Activated T-helper 2 cell treated with anti-CD3 and anti-CD28 coated beads, Interferon-gamma antibody, Interleukin-2, Interleukin-4, amounts not matched to agents 10 μg/mL and 5 μg/mL and 100 μg/mL, durations not matched to agents 14 hours and 24 hours and 36 hours (primary cell): ENCODE measurements around the gene BSN. TPM values are rescaled to one million over a fixed set of nuclear protein-coding genes. Genes with fewer than 3 reads are reported as not detected.
"Not testable (repeated sequence)": the region's sequence is repeated elsewhere in the genome, so short reads cannot be mapped to it uniquely, and the experiment has no call there.

Experiments
- DNase-seq: peaks from one replicate; pipeline ENCODE4 v3.0.0; 2021; ENCODE audit warnings: low spot score
- H3K27ac Mint-ChIP-seq: one replicate; pipeline ENCODE4 v1.8.0; 2021; ENCODE audit warnings: mixed read lengths
- H3K27me3 Mint-ChIP-seq: one replicate; pipeline ENCODE4 v1.8.0; 2021; ENCODE audit warnings: low read depth, mixed read lengths
- H3K36me3 Mint-ChIP-seq: one replicate; pipeline ENCODE4 v1.8.0; 2021; ENCODE audit warnings: low read depth, mixed read lengths
- H3K4me1 Mint-ChIP-seq: one replicate; pipeline ENCODE4 v1.8.0; 2021; ENCODE audit warnings: low read depth, mixed read lengths
- H3K4me3 Mint-ChIP-seq: one replicate; pipeline ENCODE4 v1.8.0; 2021; ENCODE audit warnings: low read depth, mild to moderate bottlenecking, moderate library complexity, mixed read lengths
- H3K9me3 Mint-ChIP-seq: one replicate; pipeline ENCODE4 v1.8.0; 2021; ENCODE audit warnings: mixed read lengths
- intact Hi-C: fragments of 100-400 bp; cut with micrococcal nuclease; formaldehyde crosslinking; loops from one replicate; pipeline ENCODE4 v1.15.1; 2023
- total RNA-seq: library from RNA; stranded (reverse); gene quantifications from 2 replicates; pipeline ENCODE4 v1.2.3, GENCODE V29; 2022

Gene BSN
- total RNA-seq, 1 donor from 2014 or later, result 0.09 TPM

GRCh38 chr3:49553324-49553691 lies 969 bp upstream of the BSN start:
- Mint-ChIP-seq H3K4me1 (peaks cover 15% of the 10 kb centered on the region), H3K4me3 (peak overlapping the region; percentile 87), H3K27me3 (peaks cover 50% of the 10 kb centered on the region), H3K27ac (no peak overlapping the region), H3K36me3 (no peaks in the 10 kb centered on the region), H3K9me3 (no peaks in the 10 kb centered on the region)
- intact Hi-C loops, result no loop called here
- DNase-seq, result no peak

GRCh38 chr3:49554633-49555265 lies 472 bp downstream of the BSN start:
- Mint-ChIP-seq H3K27ac (no peak overlapping the region), H3K4me1 (peaks cover 20% of the 10 kb centered on the region), H3K4me3 (peak overlapping the region; percentile 61), H3K27me3 (peaks cover 53% of the 10 kb centered on the region), H3K36me3 (no peaks in the 10 kb centered on the region), H3K9me3 (no peaks in the 10 kb centered on the region)
- peak; percentile 58 for DNase-seq
- intact Hi-C loops, result loop anchor here (2.0 kb wide), 1 partner anchor 14 kb away; no protein-coding TSS in a partner anchor

DNA sequence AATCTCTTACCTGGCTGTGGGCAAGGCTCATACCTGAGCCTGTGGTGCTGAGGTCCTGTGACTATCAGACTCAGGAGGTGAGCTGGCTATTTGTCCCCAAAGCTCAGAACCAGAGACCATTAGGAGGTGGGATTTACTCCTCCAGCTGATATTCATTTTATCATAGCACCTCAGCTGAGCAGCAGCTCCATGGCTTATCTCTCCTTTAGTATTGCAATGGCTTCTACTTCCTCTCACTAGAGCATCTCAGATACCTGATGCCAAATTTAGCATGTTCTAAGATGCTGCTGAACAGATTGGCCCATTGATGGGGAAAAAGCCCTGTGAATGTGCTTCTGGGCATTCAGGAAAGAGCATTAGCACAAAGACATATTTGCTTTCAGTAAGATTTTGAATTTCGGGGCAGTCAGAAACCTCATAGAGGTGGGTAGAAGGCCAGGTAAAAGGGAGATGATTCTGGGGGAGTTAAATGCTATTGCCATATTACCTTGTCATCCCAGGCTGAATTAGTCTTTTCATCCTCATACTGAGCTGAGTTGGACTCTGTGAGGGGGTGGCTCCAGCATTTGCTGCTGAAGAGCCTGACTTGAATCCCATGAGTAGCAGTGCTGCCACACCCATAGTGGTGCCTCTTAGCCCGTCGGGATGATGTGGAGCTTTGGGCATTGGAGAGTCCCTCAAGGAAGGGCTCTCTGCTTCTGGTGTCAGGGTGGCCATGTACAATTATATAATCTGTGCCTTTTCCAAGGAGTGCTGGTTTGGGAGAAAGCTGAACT lies 2.4 kb downstream of the BSN start:
- intact Hi-C loops, result no loop called here
- Mint-ChIP-seq H3K27me3 (peaks cover 50% of the 10 kb centered on the region), H3K4me3 (no peak overlapping the region), H3K36me3 (no peaks in the 10 kb centered on the region), H3K27ac (no peak overlapping the region), H3K9me3 (no peaks in the 10 kb centered on the region), H3K4me1 (peaks cover 19% of the 10 kb centered on the region)
- DNase-seq, result no peak

- Mint-ChIP-seq H3K36me3 (no peaks in the 10 kb centered on the region), H3K9me3 (no peaks in the 10 kb centered on the region), H3K4me1 (peaks cover 5% of the 10 kb centered on the region), H3K4me3 (no peak overlapping the region), H3K27ac (no peak overlapping the region), H3K27me3 (peaks cover 24% of the 10 kb centered on the region)
- intact Hi-C loops, result no loop called here
- no peak for DNase-seq
Observed at GRCh38 chr3:49563040-49563578, 8.8 kb downstream of the BSN start.

DNA sequence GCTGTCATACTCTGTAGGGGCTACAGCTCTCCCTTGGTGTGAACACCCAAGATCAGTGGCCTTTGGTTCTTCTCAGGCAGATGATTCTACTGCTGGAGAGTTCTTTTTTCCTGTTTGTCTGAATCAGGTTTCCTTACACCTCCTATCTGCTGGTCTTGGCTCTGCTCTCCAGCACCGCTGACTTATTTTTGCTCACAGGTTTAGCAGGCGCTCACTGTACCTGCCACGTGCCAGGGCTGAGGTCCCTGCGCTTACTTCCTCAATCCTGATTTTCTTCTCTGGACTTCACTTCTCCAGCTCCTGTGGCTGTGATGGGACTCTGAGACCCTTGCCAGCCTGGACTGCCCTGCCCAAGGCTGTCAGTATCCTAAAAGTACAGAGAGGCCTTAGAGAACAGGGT lies 9.5 kb downstream of the BSN start:
- H3K36me3 Mint-ChIP-seq, result no peaks in the 10 kb centered on the region
- DNase-seq, result no peak
- peaks cover 5% of the 10 kb centered on the region for H3K4me1 Mint-ChIP-seq
- no peaks in the 10 kb centered on the region for H3K9me3 Mint-ChIP-seq
- no peak overlapping the region for H3K27ac Mint-ChIP-seq
- intact Hi-C loops, result no loop called here
- H3K27me3 Mint-ChIP-seq, result peaks cover 23% of the 10 kb centered on the region
- no peak overlapping the region for H3K4me3 Mint-ChIP-seq

DNA sequence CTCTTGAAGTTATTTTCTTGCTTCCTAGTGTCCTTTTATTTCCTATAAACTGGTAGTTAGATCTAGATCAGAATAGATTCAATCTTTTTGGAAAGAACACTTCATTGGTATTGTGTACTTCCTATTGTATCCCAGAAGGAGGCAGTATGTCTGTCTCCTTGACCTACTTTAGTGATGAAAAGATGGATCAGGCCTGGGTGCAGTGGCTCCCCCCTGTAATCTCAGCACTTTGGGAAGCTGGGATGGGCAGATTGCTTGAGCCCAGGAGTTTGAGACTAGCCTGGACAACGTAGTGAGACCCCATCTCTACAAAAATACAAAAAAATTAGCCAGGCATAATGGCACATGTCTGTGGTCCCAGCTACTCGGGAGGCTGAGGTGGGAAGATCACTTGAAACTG lies 12.0 kb downstream of the BSN start:
- H3K27ac Mint-ChIP-seq, result no peak overlapping the region
- H3K4me3 Mint-ChIP-seq, result no peak overlapping the region
- no peaks in the 10 kb centered on the region for H3K9me3 Mint-ChIP-seq
- DNase-seq, result no peak
- H3K36me3 Mint-ChIP-seq, result no peaks in the 10 kb centered on the region
- intact Hi-C loops, result no loop called here
- H3K4me1 Mint-ChIP-seq, result no peaks in the 10 kb centered on the region
- peaks cover 16% of the 10 kb centered on the region for H3K27me3 Mint-ChIP-seq

- no peak overlapping the region for H3K27ac Mint-ChIP-seq
- no peak overlapping the region for H3K4me3 Mint-ChIP-seq
- H3K36me3 Mint-ChIP-seq, result no peaks in the 10 kb centered on the region
- H3K9me3 Mint-ChIP-seq, result no peaks in the 10 kb centered on the region
- intact Hi-C loops, result no loop called here
- DNase-seq, result no peak
- peaks cover 12% of the 10 kb centered on the region for H3K27me3 Mint-ChIP-seq
- H3K4me1 Mint-ChIP-seq, result no peaks in the 10 kb centered on the region
Observed at GRCh38 chr3:49567406-49567805, 13.1 kb downstream of the BSN start.

DNA sequence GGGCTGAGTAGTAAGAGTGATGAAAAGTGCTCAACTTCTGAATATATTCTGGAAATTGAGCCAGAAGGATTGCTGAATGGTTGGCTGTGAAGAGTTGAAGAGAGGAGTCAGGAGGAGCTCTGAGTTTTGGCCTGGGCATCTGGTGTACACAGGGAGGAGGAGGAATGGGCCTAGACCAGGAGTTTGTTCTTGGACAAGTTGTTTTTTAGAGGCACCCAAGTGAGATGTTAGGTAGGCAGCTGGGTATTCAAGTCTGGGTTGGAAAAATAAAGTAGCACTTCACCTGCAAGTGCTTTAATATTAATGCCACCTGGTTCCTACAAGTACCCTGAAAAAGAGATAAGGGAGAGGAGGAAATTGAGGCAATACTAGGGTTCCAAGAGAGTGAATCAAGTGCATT lies 14.7 kb downstream of the BSN start:
- peaks cover 10% of the 10 kb centered on the region for H3K27me3 Mint-ChIP-seq
- H3K36me3 Mint-ChIP-seq, result no peaks in the 10 kb centered on the region
- no peak overlapping the region for H3K4me3 Mint-ChIP-seq
- intact Hi-C loops, result no loop called here
- H3K4me1 Mint-ChIP-seq, result no peaks in the 10 kb centered on the region
- no peaks in the 10 kb centered on the region for H3K9me3 Mint-ChIP-seq
- no peak overlapping the region for H3K27ac Mint-ChIP-seq
- DNase-seq, result no peak

DNA sequence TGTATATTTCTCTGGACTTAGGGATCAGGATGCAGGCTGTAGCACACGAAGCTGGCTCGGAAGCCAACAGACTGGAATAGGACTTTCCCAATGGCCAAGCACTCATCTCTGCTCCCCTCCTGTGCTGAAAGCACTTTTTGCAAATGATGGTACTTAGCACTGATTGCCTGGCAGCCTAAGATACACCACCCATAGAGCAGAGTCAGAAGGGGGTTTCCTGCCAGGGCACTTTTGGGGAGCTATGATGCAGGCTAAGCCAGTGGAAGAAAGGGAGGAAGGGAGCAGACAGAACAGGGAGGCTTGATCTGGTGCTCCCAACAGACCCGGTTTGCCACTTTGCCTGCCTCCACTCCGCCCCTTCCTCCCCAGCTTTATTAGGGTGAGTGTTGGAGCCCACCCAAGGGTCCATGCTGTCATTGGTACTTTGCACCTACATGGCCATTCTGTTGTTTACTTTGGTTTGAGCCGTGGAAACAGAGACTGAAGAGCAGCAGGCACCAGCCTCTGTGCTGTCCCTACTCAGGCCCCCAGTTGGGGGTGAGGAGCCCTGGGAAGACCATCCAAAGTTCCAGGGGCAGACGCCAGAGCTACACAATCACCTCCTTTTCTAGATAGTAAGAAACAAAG lies 15.9 kb downstream of the BSN start:
- intact Hi-C loops, result no loop called here
- peaks cover 10% of the 10 kb centered on the region for H3K27me3 Mint-ChIP-seq
- no peak for DNase-seq
- H3K36me3 Mint-ChIP-seq, result no peaks in the 10 kb centered on the region
- H3K9me3 Mint-ChIP-seq, result no peaks in the 10 kb centered on the region
- no peak overlapping the region for H3K27ac Mint-ChIP-seq
- H3K4me1 Mint-ChIP-seq, result no peaks in the 10 kb centered on the region
- H3K4me3 Mint-ChIP-seq, result no peak overlapping the region

- intact Hi-C loops, result no loop called here
- no peak for DNase-seq
- Mint-ChIP-seq H3K9me3 (no peaks in the 10 kb centered on the region), H3K4me3 (no peak overlapping the region), H3K4me1 (no peaks in the 10 kb centered on the region), H3K36me3 (no peaks in the 10 kb centered on the region), H3K27ac (no peak overlapping the region), H3K27me3 (peaks cover 3% of the 10 kb centered on the region)
Observed at GRCh38 chr3:49582177-49582576, 27.9 kb downstream of the BSN start.

GRCh38 chr3:49585261-49585755 lies 31.0 kb downstream of the BSN start:
- H3K27ac Mint-ChIP-seq, H3K9me3 Mint-ChIP-seq, H3K27me3 Mint-ChIP-seq, H3K4me1 Mint-ChIP-seq, DNase-seq, H3K4me3 Mint-ChIP-seq, H3K36me3 Mint-ChIP-seq, intact Hi-C loops: not testable (repeated sequence)

GRCh38 chr3:49591615-49592014 lies 37.3 kb downstream of the BSN start:
- peaks cover 20% of the 10 kb centered on the region for H3K27me3 Mint-ChIP-seq
- peaks cover 2% of the 10 kb centered on the region for H3K4me1 Mint-ChIP-seq
- intact Hi-C loops, result no loop called here
- DNase-seq, result no peak
- no peak overlapping the region for H3K27ac Mint-ChIP-seq
- no peak overlapping the region for H3K4me3 Mint-ChIP-seq
- no peaks in the 10 kb centered on the region for H3K9me3 Mint-ChIP-seq
- H3K36me3 Mint-ChIP-seq, result no peaks in the 10 kb centered on the region

DNA sequence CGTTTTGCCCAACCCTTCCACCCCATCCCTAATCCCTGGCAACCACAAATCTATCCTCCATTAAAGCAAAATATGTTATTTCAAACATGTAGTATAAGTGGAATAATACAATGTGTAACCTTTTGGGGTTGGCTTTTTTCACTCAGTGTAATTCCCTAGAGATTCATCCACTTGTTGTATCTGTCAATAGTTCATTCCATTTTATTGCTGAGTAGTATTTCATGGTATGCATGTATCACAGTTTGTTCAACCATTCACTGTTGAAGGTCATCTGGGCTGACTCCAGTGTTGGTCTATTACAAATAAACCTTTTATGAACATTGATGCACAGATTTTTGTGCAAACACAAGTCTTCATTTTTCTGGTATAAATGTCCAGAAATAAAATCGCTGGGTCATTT lies 38.8 kb downstream of the BSN start:
- H3K36me3 Mint-ChIP-seq, result no peaks in the 10 kb centered on the region
- H3K27me3 Mint-ChIP-seq, result peaks cover 15% of the 10 kb centered on the region
- no peak overlapping the region for H3K27ac Mint-ChIP-seq
- no peak overlapping the region for H3K4me3 Mint-ChIP-seq
- DNase-seq, result no peak
- H3K9me3 Mint-ChIP-seq, result no peaks in the 10 kb centered on the region
- H3K4me1 Mint-ChIP-seq, result peaks cover 2% of the 10 kb centered on the region
- intact Hi-C loops, result no loop called here
